Activated CD8-positive, alpha-beta T cell treated with anti-CD3 and anti-CD28 coated beads for 36 hours (primary cell): Measurements from ENCODE around the gene CRIP2. TPM values are rescaled to one million over a fixed set of nuclear protein-coding genes. Genes with fewer than 3 reads are reported as not detected.

Experiments
- ATAC-seq: fragments of 200-7000 bp; cut with Tn5 transposase; one replicate; pipeline ENCODE4 v1.10.0; 2021; ENCODE audit warnings: mild to moderate bottlenecking, moderate library complexity
- CTCF ChIA-PET: fragments of 350-600 bp; sonication (Branson Sonifier 250); formaldehyde crosslinking; loops from one replicate; lab custom pipeline; 2021; ENCODE audit warnings: antibody characterized with exemption; lab: Charles Lee
- POLR2A ChIA-PET: fragments of 350-600 bp; sonication (Branson Sonifier 250); formaldehyde crosslinking; loops from one replicate; lab custom pipeline; 2021; ENCODE audit warnings: antibody characterized with exemption; lab: Charles Lee
- DNase-seq: peaks from one replicate; pipeline ENCODE4 v3.0.0-alpha.2; 2020
- H3K27ac Mint-ChIP-seq: one replicate; pipeline ENCODE4 v1.8.0; 2021; ENCODE audit warnings: mild to moderate bottlenecking, mixed read lengths
- H3K27me3 Mint-ChIP-seq: one replicate; pipeline ENCODE4 v1.8.0; 2021; ENCODE audit warnings: mixed read lengths
- H3K36me3 Mint-ChIP-seq: one replicate; pipeline ENCODE4 v1.8.0; 2021; ENCODE audit warnings: low read depth, mixed read lengths
- H3K4me1 Mint-ChIP-seq: one replicate; pipeline ENCODE4 v1.8.0; 2021; ENCODE audit warnings: low read depth, mixed read lengths
- H3K4me3 Mint-ChIP-seq: one replicate; pipeline ENCODE4 v1.8.0; 2021; ENCODE audit warnings: mild to moderate bottlenecking, moderate library complexity, mixed read lengths
- H3K9me3 Mint-ChIP-seq: one replicate; pipeline ENCODE4 v1.8.0; 2021; ENCODE audit warnings: mixed read lengths
- CTCF ChIP-seq: fragments of 200-600 bp; IDR thresholded peaks from one replicate; pipeline ENCODE4 v1.8.0; 2022; ENCODE audit warnings: antibody characterized with exemption, mild to moderate bottlenecking
- intact Hi-C: fragments of 100-400 bp; cut with micrococcal nuclease; formaldehyde crosslinking; loops from one replicate; pipeline ENCODE4 v1.10.0; 2022
- total RNA-seq, 2 experiments: library from RNA; stranded (reverse); gene quantifications; one replicate each; pipeline ENCODE4 v1.2.3, GENCODE V29; 2021

The CRIP2 gene
- total RNA-seq, 2 experiments from 2014 or later, result 0.45 TPM; not detected in 1

- intact Hi-C loops, result loop anchor here (10.0 kb wide), 1 partner anchor 68 kb away; no protein-coding TSS in a partner anchor
- H3K4me3 Mint-ChIP-seq, result no peak overlapping the region
- CTCF ChIA-PET, result no interaction called here
- no peak overlapping the region for H3K27ac Mint-ChIP-seq
- no peak for TF ChIP-seq CTCF
- POLR2A ChIA-PET, result no interaction called here
- DNase-seq (no peak), ATAC-seq (no peak)
- peaks cover 9% of the 10 kb centered on the region for H3K36me3 Mint-ChIP-seq
- H3K27me3 Mint-ChIP-seq, result no peaks in the 10 kb centered on the region
- no peaks in the 10 kb centered on the region for H3K9me3 Mint-ChIP-seq
- no peaks in the 10 kb centered on the region for H3K4me1 Mint-ChIP-seq
Measured at GRCh38 chr14:105442834-105443233, 31.8 kb upstream of the CRIP2 start.

- ChIA-PET CTCF (no interaction called here), POLR2A (interaction anchor here (0.5 kb wide), 1 partner anchor 10 kb away, joined by 3 read pairs; no protein-coding TSS in a partner anchor)
- Mint-ChIP-seq H3K4me1 (no peaks in the 10 kb centered on the region), H3K36me3 (peaks cover 9% of the 10 kb centered on the region), H3K27ac (no peak overlapping the region), H3K4me3 (no peak overlapping the region), H3K27me3 (no peaks in the 10 kb centered on the region), H3K9me3 (no peaks in the 10 kb centered on the region)
- TF ChIP-seq CTCF, result no peak
- ATAC-seq, result no peak
- DNase-seq, result no peak
- intact Hi-C loops, result loop anchor here (10.0 kb wide), 1 partner anchor 70 kb away; no protein-coding TSS in a partner anchor
Measured at GRCh38 chr14:105444859-105445258, 29.8 kb upstream of the CRIP2 start.

GRCh38 chr14:105445290-105445689 is 29.3 kb upstream of the CRIP2 start:
- DNase-seq, result no peak
- ChIA-PET POLR2A (interaction anchor here (0.5 to 1.4 kb wide), 2 partner anchors 10 to 31 kb away, joined by 3 to 4 read pairs; no protein-coding TSS in a partner anchor), CTCF (interaction anchor here (0.7 kb wide), 1 partner anchor 10 kb away, joined by 3 read pairs; no protein-coding TSS in a partner anchor)
- Mint-ChIP-seq H3K36me3 (peaks cover 9% of the 10 kb centered on the region), H3K9me3 (no peaks in the 10 kb centered on the region), H3K4me1 (no peaks in the 10 kb centered on the region), H3K27ac (no peak overlapping the region), H3K4me3 (no peak overlapping the region), H3K27me3 (no peaks in the 10 kb centered on the region)
- TF ChIP-seq CTCF, result no peak
- intact Hi-C loops, result loop anchor here (10.0 kb wide), 1 partner anchor 70 kb away; no protein-coding TSS in a partner anchor
- ATAC-seq, result no peak

- no peak for ATAC-seq
- intact Hi-C loops, result loop anchor here (10.0 kb wide), 1 partner anchor 71 kb away; no protein-coding TSS in a partner anchor
- no peak for TF ChIP-seq CTCF
- POLR2A ChIA-PET, result interaction anchor here (1.4 kb wide), 1 partner anchor 30 kb away, joined by 4 read pairs; no protein-coding TSS in a partner anchor
- H3K9me3 Mint-ChIP-seq, result no peaks in the 10 kb centered on the region
- H3K27ac Mint-ChIP-seq, result no peak overlapping the region
- no peaks in the 10 kb centered on the region for H3K4me1 Mint-ChIP-seq
- CTCF ChIA-PET, result interaction anchor here (0.7 to 1.6 kb wide), 2 partner anchors 11 to 76 kb away, joined by 3 to 4 read pairs; no protein-coding TSS in a partner anchor
- no peak for DNase-seq
- peaks cover 9% of the 10 kb centered on the region for H3K36me3 Mint-ChIP-seq
- H3K4me3 Mint-ChIP-seq, result no peak overlapping the region
- H3K27me3 Mint-ChIP-seq, result no peaks in the 10 kb centered on the region
Measured at GRCh38 chr14:105445901-105446845, 28.4 kb upstream of the CRIP2 start.
